ENCODE data around the gene MAS1L. TPM values are rescaled to one million over a fixed set of nuclear protein-coding genes. Genes with fewer than 3 reads are reported as not detected.

Gene MAS1L
- polyA plus RNA-seq (ENCODE audit: insufficient read length), result not detected

- DNase-seq, result no peak
Measured at GRCh38 chr6:29487660-29488059, at the start of gene MAS1L. Gene MAS1L (minus strand): TSS chr6:29487956. CDS start chr6:29487902, 54 bp downstream.

GRCh38 chr6:29532320-29532951 is 44.7 kb upstream of the MAS1L start:
- DNase-seq, result no peak

GRCh38 chr6:29531668-29532067 is 43.9 kb upstream of the MAS1L start:
- DNase-seq, result no peak

- DNase-seq, result no peak
Measured at GRCh38 chr6:29530671-29531310, 43.0 kb upstream of the MAS1L start.

GRCh38 chr6:29529956-29530355 is 42.2 kb upstream of the MAS1L start:
- no peak for DNase-seq

GRCh38 chr6:29528988-29529560 is 41.3 kb upstream of the MAS1L start:
- DNase-seq, result no peak

- no peak for DNase-seq
Measured at GRCh38 chr6:29528300-29528931, 40.7 kb upstream of the MAS1L start.

GRCh38 chr6:29527564-29527963 is 39.8 kb upstream of the MAS1L start:
- DNase-seq, result no peak

GRCh38 chr6:29527126-29527525 is 39.4 kb upstream of the MAS1L start:
- no peak for DNase-seq

- no peak for DNase-seq
Measured at GRCh38 chr6:29525311-29525639, 37.5 kb upstream of the MAS1L start.

- DNase-seq, result no peak
Measured at GRCh38 chr6:29524444-29525310, 36.9 kb upstream of the MAS1L start.

GRCh38 chr6:29524044-29524443 is 36.3 kb upstream of the MAS1L start:
- DNase-seq, result no peak

GRCh38 chr6:29522227-29522626 is 34.5 kb upstream of the MAS1L start:
- DNase-seq, result no peak

GRCh38 chr6:29521006-29521680 is 33.4 kb upstream of the MAS1L start:
- no peak for DNase-seq

GRCh38 chr6:29520232-29520631 is 32.5 kb upstream of the MAS1L start:
- no peak for DNase-seq

- no peak for DNase-seq
Measured at GRCh38 chr6:29519291-29520010, 31.7 kb upstream of the MAS1L start.

- DNase-seq, result no peak
Measured at GRCh38 chr6:29517728-29518440, 30.1 kb upstream of the MAS1L start.

- DNase-seq, result no peak
Measured at GRCh38 chr6:29517245-29517644, 29.5 kb upstream of the MAS1L start.

- no peak for DNase-seq
Measured at GRCh38 chr6:29516108-29516507, 28.4 kb upstream of the MAS1L start.

- DNase-seq, result no peak
Measured at GRCh38 chr6:29510746-29511300, 23.1 kb upstream of the MAS1L start.
